ENCODE measurements around the gene ZNF880. TPM values are rescaled to one million over a fixed set of nuclear protein-coding genes. Genes with fewer than 3 reads are reported as not detected.

Gene ZNF880
- total and polyA plus RNA-seq, 4 donors, result 7.8 to 27.4 (median 10.8) TPM

Small RNAs within 50 kb of the gene (small RNA-seq; reads per million reads assigned to genes)
- gene AC010332.1 (ENCODE audit: low replicate concordance), result not detected

Other genes with a start within 250 kb of the ZNF880 start
- gene ZNF616, start 230.0 kb upstream of the ZNF880 start, total RNA-seq, result 10 to 100 TPM in 1 of 2 donors, 1 to 10 TPM in 1; 7.2 to 18.0 TPM
- gene ZNF616, start 230.0 kb upstream of the ZNF880 start, polyA plus RNA-seq, result 1 to 10 TPM; 2.6 to 3.3 TPM
- gene ZNF836, start 198.3 kb upstream of the ZNF880 start, total RNA-seq, result 10 to 100 TPM; 15.1 to 20.6 TPM
- 1 to 10 TPM; 3.0 to 4.3 TPM for gene ZNF836, start 198.3 kb upstream of the ZNF880 start, polyA plus RNA-seq
- gene PPP2R1A, start 179.9 kb upstream of the ZNF880 start, total RNA-seq, result 100 to 1,000 TPM; 201 to 250 TPM
- 100 to 1,000 TPM; 117 to 138 TPM for gene PPP2R1A, start 179.9 kb upstream of the ZNF880 start, polyA plus RNA-seq
- 10 to 100 TPM; 11.5 to 14.9 TPM for gene ZNF766, start 100.3 kb upstream of the ZNF880 start, total RNA-seq
- 1 to 10 TPM; 3.2 to 5.4 TPM for gene ZNF766, start 100.3 kb upstream of the ZNF880 start, polyA plus RNA-seq
- 10 to 100 TPM in 1 of 2 donors, 1 to 10 TPM in 1; 8.3 to 10.9 TPM for gene ZNF480, start 72.8 kb upstream of the ZNF880 start, total RNA-seq
- 10 to 100 TPM in 1 of 2 donors, 1 to 10 TPM in 1; 3.5 to 10.8 TPM for gene ZNF480, start 72.8 kb upstream of the ZNF880 start, polyA plus RNA-seq
- 1 to 10 TPM; 1.4 to 9.4 TPM for gene ZNF610, start 33.7 kb upstream of the ZNF880 start, total RNA-seq
- gene ZNF610, start 33.7 kb upstream of the ZNF880 start, polyA plus RNA-seq, result 1 to 10 TPM in 1 of 2 donors, under 1 TPM in 1; 0.96 to 1.3 TPM
- gene ZNF528, start 27.9 kb downstream of the ZNF880 start, total RNA-seq, result 10 to 100 TPM; 20.8 to 69.1 TPM
- gene ZNF528, start 27.9 kb downstream of the ZNF880 start, polyA plus RNA-seq, result 1 to 10 TPM; 5.0 to 8.9 TPM
- under 1 TPM; 0.18 to 0.20 TPM for gene ZNF534, start 59.2 kb downstream of the ZNF880 start, total RNA-seq
- gene ZNF534, start 59.2 kb downstream of the ZNF880 start, polyA plus RNA-seq, result under 1 TPM; 0.06 to 0.08 TPM
- 1 to 10 TPM; 2.5 to 5.2 TPM for gene ZNF578, start 83.6 kb downstream of the ZNF880 start, total RNA-seq
- under 1 TPM; 0.48 to 0.65 TPM for gene ZNF578, start 83.6 kb downstream of the ZNF880 start, polyA plus RNA-seq
- 10 to 100 TPM; 20.2 to 37.9 TPM for gene ZNF808, start 157.7 kb downstream of the ZNF880 start, total RNA-seq
- gene ZNF808, start 157.7 kb downstream of the ZNF880 start, polyA plus RNA-seq, result 1 to 10 TPM; 2.8 to 4.0 TPM
- gene ZNF701, start 200.4 kb downstream of the ZNF880 start, total RNA-seq, result 10 to 100 TPM; 14.8 to 28.9 TPM
- 1 to 10 TPM; 5.8 to 9.4 TPM for gene ZNF701, start 200.4 kb downstream of the ZNF880 start, polyA plus RNA-seq

All from lung (tissue), 5 donors.